Gastroesophageal sphincter (tissue), 2 donors: ENCODE data around the gene NR6A1.

Experiments
- POLR2A ChIP-seq, 2 donors: fragments of 450-650 bp; IDR thresholded peaks; one replicate each; pipeline ENCODE4 v1.6.1; 2017; ENCODE audit warnings: antibody characterized with exemption in 2 of 2, mild to moderate bottlenecking in 2 of 2, moderate library complexity in 1 of 2
- POLR2AphosphoS5 ChIP-seq: sonication (generic); formaldehyde crosslinking; IDR thresholded peaks from one replicate; pipeline ENCODE4 v1.6.1; 2017; ENCODE audit warnings: antibody characterized with exemption

- TF ChIP-seq POLR2AphosphoS5 (no peak), POLR2A (IDR thresholded peaks at IDR 0.05) (no peak)
Observed at GRCh38 chr9:124726886-124727285, 44.2 kb downstream of the NR6A1 start.
